Neural cell (in vitro differentiated cells): Measurements from ENCODE around the gene HSD17B14. TPM values are rescaled to one million over a fixed set of nuclear protein-coding genes. Genes with fewer than 3 reads are reported as not detected.
"Not testable (repeated sequence)": the region's sequence is repeated elsewhere in the genome, so short reads cannot be mapped to it uniquely, and the experiment has no call there.

Source experiments
- H2AFZ ChIP-seq: fragments of 200-600, 300-800 bp; sonication (generic), shearing (Covaris generic); 2 replicates; pipeline ENCODE4 v1.6.0; 2014; ENCODE audit warnings: low read depth, mild to moderate bottlenecking, antibody characterized with exemption, low read length, moderate library complexity
- H3F3A ChIP-seq: fragments of 200-600 bp; shearing (Covaris generic); 2 replicates; pipeline ENCODE4 v1.6.1; 2016; ENCODE audit warnings: mild to moderate bottlenecking, moderate library complexity, mixed read lengths, antibody characterized with exemption, low read length; ENCODE audit not compliant: insufficient read depth, poor library complexity, severe bottlenecking
- H3K27ac ChIP-seq: fragments of 200-600, 300-800 bp; sonication (generic), shearing (Covaris generic); 2 replicates; pipeline ENCODE4 v1.5.1; 2014; ENCODE audit warnings: mild to moderate bottlenecking, low read length, moderate library complexity
- H3K27me3 ChIP-seq: fragments of 300-800, 200-600 bp; sonication (generic), shearing (Covaris generic); 2 replicates; pipeline ENCODE4 v1.6.0; 2014; ENCODE audit warnings: mild to moderate bottlenecking, low read depth, low read length, moderate library complexity; ENCODE audit not compliant: insufficient read depth
- H3K36me3 ChIP-seq: fragments of 300-800, 200-600 bp; sonication (generic), shearing (Covaris generic); 2 replicates; pipeline ENCODE4 v1.5.1; 2014; ENCODE audit warnings: mild to moderate bottlenecking, antibody characterized with exemption, low read length, moderate library complexity; ENCODE audit not compliant: insufficient read depth
- H3K4me2 ChIP-seq: fragments of 300-800, 200-600 bp; sonication (generic), shearing (Covaris generic); 2 replicates; pipeline ENCODE4 v1.6.0; 2014; ENCODE audit warnings: mild to moderate bottlenecking, low read length
- H3K4me3 ChIP-seq: fragments of 300-800, 200-600 bp; sonication (generic), shearing (Covaris generic); 2 replicates; pipeline ENCODE4 v1.5.1; 2014; ENCODE audit warnings: mild to moderate bottlenecking, low read length, moderate library complexity
- H3K79me2 ChIP-seq: fragments of 200-600 bp; shearing (Covaris generic); replicated peaks from 2 replicates; pipeline ENCODE4 v1.6.0; 2014; ENCODE audit warnings: mild to moderate bottlenecking, low read length, moderate library complexity; ENCODE audit not compliant: insufficient read depth
- H3K9ac ChIP-seq: fragments of 300-800, 200-600 bp; sonication (generic), shearing (Covaris generic); 2 replicates; pipeline ENCODE4 v1.6.1; 2016; ENCODE audit warnings: mild to moderate bottlenecking, low read length, mixed read lengths
- H3K9me2 ChIP-seq: fragments of 200-600 bp; shearing (Covaris generic); 2 replicates; pipeline ENCODE4 v1.6.1; 2016; ENCODE audit warnings: mild to moderate bottlenecking, low read length, mixed read lengths; ENCODE audit not compliant: insufficient read depth
- H3K9me3 ChIP-seq: fragments of 200-600, 300-800 bp; sonication (generic), shearing (Covaris generic); 2 replicates; pipeline ENCODE4 v1.6.1; 2016; ENCODE audit warnings: mild to moderate bottlenecking, mixed run types, low read length, moderate library complexity, mixed read lengths
- H4K20me1 ChIP-seq: fragments of 200-600 bp; shearing (Covaris generic); 2 replicates; pipeline ENCODE4 v1.6.1; 2016; ENCODE audit warnings: mild to moderate bottlenecking, mixed run types; ENCODE audit not compliant: insufficient read depth
- CTCF ChIP-seq: fragments of 450-650 bp; IDR thresholded peaks from 2 replicates; pipeline ENCODE4 v1.5.1; 2014; ENCODE audit warnings: antibody characterized with exemption, mild to moderate bottlenecking, moderate library complexity; ENCODE audit not compliant: poor library complexity, severe bottlenecking
- EP300 ChIP-seq: fragments of 450-650 bp; conservative IDR thresholded peaks from 2 replicates; pipeline ENCODE4 v1.6.1; 2014; ENCODE audit warnings: antibody characterized with exemption, mild to moderate bottlenecking, moderate library complexity; ENCODE audit not compliant: poor library complexity, severe bottlenecking
- EZH2 ChIP-seq: fragments of 200-600, 300-800 bp; shearing (Covaris generic), sonication (generic); IDR thresholded peaks from 2 replicates; pipeline ENCODE4 v1.6.1; 2014; ENCODE audit warnings: antibody characterized with exemption, low read length, borderline replicate concordance, mild to moderate bottlenecking; ENCODE audit not compliant: insufficient read depth, poor library complexity, severe bottlenecking
- MXI1 ChIP-seq: fragments of 450-650 bp; conservative IDR thresholded peaks from 2 replicates; pipeline ENCODE4 v1.6.1; 2014; ENCODE audit warnings: antibody characterized with exemption, mild to moderate bottlenecking; ENCODE audit not compliant: poor library complexity, severe bottlenecking
- POLR2AphosphoS5 ChIP-seq: IDR thresholded peaks from 2 replicates; pipeline ENCODE4 v1.6.1; 2012
- RAD21 ChIP-seq: fragments of 450-650 bp; conservative IDR thresholded peaks from 2 replicates; pipeline ENCODE4 v1.6.1; 2014; ENCODE audit warnings: antibody characterized with exemption, mild to moderate bottlenecking, moderate library complexity
- REST ChIP-seq: IDR thresholded peaks from 2 replicates; pipeline ENCODE4 v1.6.1; 2012; ENCODE audit warnings: borderline replicate concordance
- SMC3 ChIP-seq: fragments of 450-650 bp; conservative IDR thresholded peaks from 2 replicates; pipeline ENCODE4 v1.6.1; 2014; ENCODE audit warnings: antibody characterized with exemption, mild to moderate bottlenecking, moderate library complexity; ENCODE audit not compliant: poor library complexity
- TAF1 ChIP-seq: IDR thresholded peaks from 2 replicates; pipeline ENCODE4 v1.6.1; 2012; ENCODE audit warnings: low read depth
- polyA plus RNA-seq: library from polyadenylated mRNA; depleted of rRNA; stranded (reverse); fragments of >200 nt; gene quantifications from 2 replicates; pipeline ENCODE4 v1.2.3, GENCODE V29; 2014

HSD17B14 gene
- polyA plus RNA-seq, 1 donor from 2014 or later = 0.40 TPM

DNA sequence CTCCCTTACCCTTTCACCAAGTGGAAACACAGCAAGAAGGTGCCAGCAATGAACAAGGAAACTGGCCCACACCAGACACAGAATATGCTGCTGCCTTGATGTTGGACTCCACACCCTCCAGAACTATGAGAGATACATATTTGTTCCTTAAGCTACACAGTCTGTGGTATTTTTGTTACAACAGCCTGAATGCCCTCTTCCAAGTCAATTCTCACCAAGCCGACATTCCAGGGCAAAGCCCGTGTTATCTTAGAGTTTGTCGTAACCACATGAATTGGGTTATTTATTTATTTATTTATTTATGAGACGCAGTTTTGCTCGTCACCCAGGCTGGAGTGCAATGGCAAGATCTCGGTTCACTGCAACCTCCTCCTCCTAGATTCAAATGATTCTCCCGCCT, 66.0 kb downstream of the HSD17B14 start:
- Histone ChIP-seq H3K27me3 (no peaks in the 10 kb centered on the region), H3K9me3 (no peaks in the 10 kb centered on the region), H3K4me2 (no peak overlapping the region), H3K79me2 (no peaks in the 10 kb centered on the region), H2AFZ (no peak overlapping the region), H4K20me1 (no peaks in the 10 kb centered on the region), H3K27ac (no peak overlapping the region), H3K36me3 (no peaks in the 10 kb centered on the region), H3K9ac (no peak overlapping the region), H3F3A (no peaks in the 10 kb centered on the region), H3K9me2 (no peaks in the 10 kb centered on the region), H3K4me3 (no peak overlapping the region)
- TF ChIP-seq RAD21 (no peak), REST (no peak), SMC3 (no peak), EP300 (no peak), MXI1 (no peak), POLR2AphosphoS5 (no peak), CTCF (no peak), TAF1 (no peak), EZH2 (no peak)

GRCh38 chr19:48768994-48769713, 67.1 kb downstream of the HSD17B14 start:
- Histone ChIP-seq H3K9me2 (no peaks in the 10 kb centered on the region), H3K79me2 (no peaks in the 10 kb centered on the region), H3F3A (no peaks in the 10 kb centered on the region), H3K4me3 (no peak overlapping the region), H3K9me3 (no peaks in the 10 kb centered on the region), H4K20me1 (no peaks in the 10 kb centered on the region), H3K36me3 (no peaks in the 10 kb centered on the region), H2AFZ (no peak overlapping the region), H3K4me2 (no peak overlapping the region), H3K27ac (no peak overlapping the region), H3K27me3 (no peaks in the 10 kb centered on the region), H3K9ac (no peak overlapping the region)
- TF ChIP-seq EZH2 = no peak
- no peak for TF ChIP-seq CTCF
- no peak for TF ChIP-seq EP300
- no peak for TF ChIP-seq MXI1
- TF ChIP-seq TAF1 = no peak
- no peak for TF ChIP-seq RAD21
- no peak for TF ChIP-seq POLR2AphosphoS5
- TF ChIP-seq SMC3 = no peak
- no peak for TF ChIP-seq REST

- not testable (repeated sequence) for H3K9me2 ChIP-seq, H2AFZ ChIP-seq, H3K27ac ChIP-seq, H3K79me2 ChIP-seq, H3K27me3 ChIP-seq, H3K36me3 ChIP-seq, H3K4me3 ChIP-seq, H3K4me2 ChIP-seq, H4K20me1 ChIP-seq, H3K9me3 ChIP-seq, H3F3A ChIP-seq, H3K9ac ChIP-seq
These were observed 68.0 kb downstream of the HSD17B14 start for GRCh38 chr19:48768171-48768753.
